SK-MEL-5 (cell line): ENCODE results near the gene FAM219B. TPM values are rescaled to one million over a fixed set of nuclear protein-coding genes. Genes with fewer than 3 reads are reported as not detected.
"Not testable (repeated sequence)": the region's sequence is repeated elsewhere in the genome, so short reads cannot be mapped to it uniquely, and the experiment has no call there.

Source experiments
- DNase-seq: peaks from one replicate; pipeline ENCODE4 v3.0.0-alpha.2; 2016; ENCODE audit warnings: low read depth, low spot score
- in situ Hi-C: cut with HindIII; loops from 2 replicates; pipeline ENCODE4 v1.10.0; 2016; ENCODE audit warnings: low sequenced_read_pairs, high pct_unique_total_duplicates, low pct_unique_long_range_greater_than_20kb
- total RNA-seq: library from RNA; depleted of rRNA; stranded (reverse); fragments of >200 nt; shearing (Covaris generic); gene quantifications from 2 replicates; pipeline ENCODE4 v1.2.3, GENCODE V29; 2014

Gene FAM219B
- total RNA-seq, 1 experiment from 2014 or later, result 38.4 TPM

DNA sequence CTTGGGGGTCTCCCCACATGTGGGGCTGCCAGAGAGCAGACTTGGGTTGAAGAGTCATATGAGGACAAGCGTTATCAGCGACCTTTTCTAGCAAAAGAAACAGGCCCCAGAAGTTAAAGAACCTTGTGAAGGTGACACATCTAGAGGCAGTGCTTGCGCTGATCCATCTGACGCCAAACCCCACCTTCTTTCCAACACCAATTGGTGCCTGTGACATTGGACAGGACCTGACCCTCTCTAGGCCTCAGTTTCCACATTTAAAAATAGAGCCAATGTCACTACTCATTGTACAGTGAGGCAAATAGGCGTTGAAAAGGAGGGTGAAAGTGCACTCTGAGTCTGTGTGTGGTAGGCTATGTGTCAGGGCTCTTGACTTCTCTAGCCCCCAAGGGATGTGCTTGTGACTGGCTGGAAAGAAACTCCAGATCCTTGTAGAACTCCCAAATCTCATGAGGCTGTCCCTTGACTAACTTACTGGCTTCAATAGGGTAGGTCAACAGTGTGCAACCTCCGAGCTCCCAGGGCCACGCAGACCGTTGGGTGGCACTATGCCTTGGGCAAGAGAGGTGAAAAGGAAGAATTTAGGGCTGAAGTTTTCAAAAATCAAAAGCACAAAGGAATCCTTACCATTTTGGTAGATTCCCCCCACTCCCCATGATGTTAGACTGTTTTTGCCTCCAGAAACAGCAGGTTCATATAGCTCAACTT, 666 bp upstream of the FAM219B start:
- in situ Hi-C loops, result no loop called here
- peak; percentile 23 for DNase-seq

DNA sequence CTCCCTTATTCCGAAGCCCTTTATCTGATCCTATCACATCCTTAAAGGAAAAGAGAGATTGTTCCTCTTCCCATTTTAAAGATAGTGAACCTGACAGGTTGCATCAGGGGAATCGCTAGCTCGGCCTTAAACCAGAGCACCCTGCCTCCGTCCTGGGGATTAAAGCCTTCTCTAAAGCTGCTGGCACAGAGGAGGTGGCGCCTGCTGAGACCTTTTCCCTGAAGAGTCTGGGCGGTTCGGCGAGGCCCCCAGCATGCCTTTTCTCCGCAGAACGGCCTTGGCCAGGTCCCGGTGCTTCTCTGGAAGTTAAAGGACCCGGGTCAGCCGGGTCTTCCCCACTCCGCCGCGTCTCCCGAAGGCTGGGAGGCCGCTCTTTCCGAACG, 593 bp downstream of the FAM219B start:
- in situ Hi-C loops, result no loop called here
- peak; percentile 26 for DNase-seq

DNA sequence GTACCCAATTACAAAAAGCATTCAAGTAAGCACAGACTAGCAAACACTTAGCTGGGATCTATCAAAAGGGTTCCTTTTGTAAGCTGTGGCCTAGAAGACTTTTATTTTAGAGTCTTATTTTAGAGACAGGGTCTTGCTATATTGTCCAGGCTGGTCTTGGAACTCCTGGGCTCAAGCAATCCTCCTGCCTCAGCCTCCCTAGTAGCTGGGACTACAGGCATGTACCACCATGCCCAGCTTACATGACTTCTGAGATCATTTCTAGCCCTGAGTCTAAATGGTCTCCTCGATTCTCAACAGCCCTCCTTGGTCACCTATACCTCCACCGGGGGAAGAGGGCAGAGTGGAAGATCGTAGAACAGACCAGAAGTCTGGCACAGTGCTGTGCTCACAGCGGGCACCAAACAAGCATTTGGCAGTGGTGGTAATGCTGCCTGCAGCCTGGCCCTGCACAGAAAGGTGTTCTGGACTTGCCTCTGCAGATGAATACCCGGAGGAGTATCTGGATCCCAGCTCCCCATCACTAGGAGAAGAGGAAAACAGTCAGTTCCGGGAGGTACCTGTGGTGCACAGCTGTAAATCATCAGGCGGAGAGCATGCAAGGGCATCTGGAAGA, 2.4 kb downstream of the FAM219B start:
- in situ Hi-C loops, result no loop called here
- no peak for DNase-seq

DNA sequence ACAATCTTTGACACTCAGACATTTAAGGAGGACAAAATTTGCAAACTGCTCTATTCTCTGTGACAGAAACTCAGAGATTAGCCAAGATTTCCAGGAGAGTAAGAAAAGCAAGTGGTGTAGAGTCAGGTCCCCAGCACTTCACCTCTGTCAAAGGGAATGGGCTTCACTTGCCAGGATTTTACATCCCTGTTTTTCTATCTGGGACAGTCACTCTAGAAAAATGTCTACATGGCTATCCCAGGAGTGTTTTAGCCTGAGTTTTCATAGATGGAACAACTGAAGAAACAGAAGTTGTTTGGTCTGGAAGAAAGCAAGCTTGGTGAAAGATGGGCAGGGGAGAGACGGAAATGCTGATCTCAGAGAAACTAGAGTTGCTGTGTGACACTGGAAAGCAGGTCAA, 3.0 kb downstream of the FAM219B start:
- DNase-seq, result no peak
- in situ Hi-C loops, result no loop called here

DNA sequence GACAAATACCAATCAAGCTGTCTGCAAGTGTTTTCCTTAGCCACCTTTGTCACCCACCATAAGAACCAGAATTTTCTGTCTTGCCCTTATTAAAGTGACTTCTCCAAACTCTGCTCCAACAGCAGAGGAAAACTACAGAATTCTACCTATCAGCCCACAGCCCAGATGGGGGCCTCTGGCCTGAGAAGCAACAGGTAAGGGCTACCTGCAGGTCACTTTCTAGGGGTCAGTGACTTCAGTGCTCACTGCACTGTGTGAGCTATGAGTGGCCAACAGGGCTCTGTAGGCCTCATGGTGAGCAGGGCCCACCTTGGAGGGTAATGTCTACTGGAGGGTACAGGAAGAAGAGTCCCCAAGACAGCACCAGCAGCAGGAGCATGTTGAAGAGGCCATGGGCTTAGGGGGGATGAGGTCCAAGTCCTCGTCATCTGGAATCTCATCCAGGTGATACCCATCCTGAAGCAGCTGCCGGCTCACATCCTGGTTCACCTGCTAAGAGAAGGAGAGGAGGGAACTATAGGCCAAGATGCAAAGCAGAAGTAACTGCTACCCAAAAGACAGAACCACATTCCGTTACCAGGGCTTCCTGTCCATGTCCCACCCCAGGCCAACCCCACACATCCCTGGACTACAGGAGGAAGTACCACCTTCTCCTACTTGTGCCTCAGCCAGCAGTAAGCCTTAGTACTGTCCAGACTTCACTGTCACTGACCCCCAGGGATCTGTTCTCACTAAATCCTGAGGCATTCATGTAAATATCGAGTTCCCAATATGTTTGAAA, 4.2 kb downstream of the FAM219B start:
- no peak for DNase-seq
- in situ Hi-C loops, result no loop called here

DNA sequence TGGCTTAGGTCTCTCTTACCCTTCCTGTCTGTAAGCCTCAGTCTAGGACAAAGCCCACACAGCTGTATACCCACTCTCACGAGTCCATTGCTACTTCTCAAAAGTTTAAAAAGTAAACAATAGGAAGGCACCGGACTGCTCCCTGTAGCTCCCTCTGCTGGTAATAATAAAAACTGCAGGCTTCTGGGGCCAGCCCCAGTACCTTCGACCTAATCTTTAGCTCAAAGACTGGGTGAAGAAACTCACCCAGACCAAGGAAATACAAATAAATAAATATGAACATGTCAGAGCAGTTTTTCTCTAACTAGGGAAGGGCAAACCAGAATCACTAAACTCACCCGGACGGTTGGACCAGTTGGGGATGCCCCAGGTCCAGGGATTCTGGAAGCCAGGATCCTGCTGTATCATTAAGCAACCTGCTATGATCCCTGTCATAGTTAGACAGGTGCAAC, 5.0 kb downstream of the FAM219B start:
- peak; percentile 64 for DNase-seq
- in situ Hi-C loops, result no loop called here

DNA sequence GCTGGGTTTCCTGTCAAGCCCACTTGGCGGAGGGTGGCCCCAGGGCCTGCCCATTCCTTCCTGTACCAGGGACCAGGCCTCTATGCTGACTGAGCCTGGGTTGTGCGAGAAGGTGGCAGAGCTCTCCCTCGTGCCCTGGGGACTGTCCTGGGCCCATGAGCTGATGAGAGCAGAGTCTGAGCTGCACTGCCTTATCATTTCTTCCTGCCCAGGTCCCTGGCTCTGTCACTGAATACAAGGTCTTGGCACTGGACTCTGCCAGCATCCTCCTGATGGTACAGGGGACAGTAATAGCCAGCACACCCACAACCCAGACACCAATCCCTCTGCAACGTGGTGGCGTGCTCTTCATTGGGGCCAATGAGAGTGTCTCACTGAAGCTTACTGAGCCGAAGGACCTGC, 9.3 kb downstream of the FAM219B start:
- in situ Hi-C loops, result no loop called here
- DNase-seq, result no peak

DNA sequence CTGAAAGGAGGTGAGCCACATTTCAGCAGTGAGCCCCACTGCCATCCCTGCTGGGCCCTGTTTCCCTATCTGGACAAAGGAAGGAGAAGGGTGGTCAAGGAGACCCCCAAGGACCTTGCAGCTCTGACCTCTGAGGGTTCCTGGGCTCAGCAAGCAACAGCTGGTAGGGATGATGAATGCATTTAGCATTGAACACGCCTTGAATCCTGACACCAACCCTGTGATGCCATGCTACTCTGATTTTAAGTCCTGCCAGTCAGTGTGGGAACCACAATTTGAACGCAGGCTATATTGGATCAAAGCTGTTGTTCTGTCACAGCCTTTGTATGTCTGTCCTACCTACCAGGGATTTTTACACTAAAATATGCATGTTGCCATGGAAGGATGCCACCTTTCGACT, 10.3 kb downstream of the FAM219B start:
- DNase-seq, result no peak
- in situ Hi-C loops, result no loop called here

DNA sequence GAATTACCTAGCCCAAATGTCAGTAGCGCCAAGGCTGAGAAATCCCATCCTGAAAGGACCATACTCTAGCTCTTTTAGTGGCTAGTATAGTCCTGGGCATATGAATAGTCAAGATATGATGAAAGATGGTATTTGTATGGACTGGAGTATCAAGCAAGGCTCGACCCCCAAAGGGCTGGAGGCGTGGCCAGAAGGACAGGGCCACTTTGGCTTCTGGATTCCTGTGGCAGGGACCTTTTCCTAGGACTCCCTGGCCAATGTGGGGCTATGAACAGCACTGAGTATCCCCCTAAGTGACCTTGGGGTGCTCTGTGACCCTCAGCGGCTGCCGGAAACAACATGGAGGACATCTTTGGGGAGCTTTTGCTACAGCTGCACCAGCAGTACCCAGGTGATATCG, 10.8 kb downstream of the FAM219B start:
- DNase-seq, result no peak
- in situ Hi-C loops, result no loop called here

DNA sequence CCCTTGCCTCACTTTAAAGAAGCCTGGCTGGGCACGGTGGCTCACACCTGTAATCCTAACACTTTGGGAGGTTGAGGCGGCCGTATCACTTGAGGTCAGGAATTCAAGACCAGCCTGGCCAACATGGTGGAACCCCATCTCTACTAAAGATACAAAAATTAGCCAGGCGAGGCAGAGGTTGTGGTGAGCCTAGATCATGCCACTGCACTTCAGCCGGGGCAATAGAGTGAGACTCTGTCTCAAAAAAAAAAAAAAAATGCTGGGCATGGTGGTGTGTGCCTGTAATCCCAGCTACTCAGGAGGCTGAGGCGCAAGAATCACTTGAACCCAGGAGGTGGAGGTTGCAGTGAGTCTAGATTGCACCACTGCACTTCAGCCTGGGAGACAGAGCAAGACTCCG, 12.3 kb downstream of the FAM219B start:
- in situ Hi-C loops, DNase-seq: not testable (repeated sequence)

DNA sequence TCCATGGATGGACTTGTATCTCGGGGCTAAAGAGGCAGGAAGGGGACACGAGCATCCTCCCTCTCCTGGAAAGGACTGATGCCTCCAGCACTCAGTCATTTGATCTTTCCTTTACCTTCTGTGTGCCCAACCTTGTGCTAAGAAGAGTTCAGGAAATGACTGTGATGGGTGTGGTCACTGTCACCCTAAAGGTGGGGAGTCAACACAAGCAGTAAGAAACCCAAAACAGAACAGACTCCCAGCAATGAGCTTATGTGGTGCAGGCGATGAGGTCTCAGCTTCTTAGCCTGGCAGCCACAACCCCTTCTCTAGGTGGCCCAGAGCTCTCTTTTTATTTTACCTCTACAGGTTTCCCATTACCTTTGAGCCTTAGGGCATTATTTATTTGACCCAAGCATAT, 13.0 kb downstream of the FAM219B start:
- DNase-seq, result no peak
- in situ Hi-C loops, result no loop called here

DNA sequence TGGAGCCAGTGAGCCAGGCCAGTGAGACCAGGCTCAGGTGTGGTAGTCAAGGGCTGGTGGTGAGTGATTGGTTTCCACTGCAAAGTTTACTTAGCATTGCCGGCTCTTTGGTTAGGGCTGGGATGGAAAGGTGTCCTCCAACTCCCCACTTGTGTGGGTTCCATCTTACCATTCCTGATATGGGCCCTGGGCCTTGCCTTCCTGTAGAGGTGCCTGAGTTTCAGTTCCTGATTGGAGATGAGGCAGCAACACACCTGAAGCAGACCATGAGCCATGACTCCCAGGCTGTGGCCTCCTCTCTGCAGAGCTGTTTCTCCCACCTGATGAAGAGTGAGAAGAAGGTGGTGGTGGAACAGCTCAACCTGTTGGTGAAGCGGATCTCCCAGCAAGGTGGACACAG, 13.7 kb downstream of the FAM219B start:
- in situ Hi-C loops, result no loop called here

DNA sequence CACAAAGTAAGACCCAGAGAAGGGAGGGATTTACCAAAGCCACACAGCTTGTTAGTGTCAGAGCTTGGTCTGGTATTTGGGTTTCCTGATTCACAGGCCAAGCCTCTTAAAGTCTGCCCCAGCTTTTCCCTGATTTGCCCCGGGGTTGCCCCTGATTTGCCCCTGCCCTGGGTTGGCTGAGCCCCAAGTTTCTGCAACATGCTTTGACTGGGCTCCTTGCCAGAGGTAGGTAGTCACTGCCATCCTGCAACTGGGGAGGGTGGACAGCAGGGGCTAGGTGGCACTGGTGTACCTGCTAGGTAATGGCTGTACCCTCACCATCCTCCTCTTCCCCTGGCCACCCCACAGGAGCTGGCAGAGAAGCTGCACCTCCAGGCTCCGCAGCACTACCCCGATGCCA, 14.3 kb downstream of the FAM219B start:
- in situ Hi-C loops, result no loop called here
- no peak for DNase-seq

More for the DNA sequence above, 13.7 kb downstream of the FAM219B start:
- DNase-seq, result no peak

DNA sequence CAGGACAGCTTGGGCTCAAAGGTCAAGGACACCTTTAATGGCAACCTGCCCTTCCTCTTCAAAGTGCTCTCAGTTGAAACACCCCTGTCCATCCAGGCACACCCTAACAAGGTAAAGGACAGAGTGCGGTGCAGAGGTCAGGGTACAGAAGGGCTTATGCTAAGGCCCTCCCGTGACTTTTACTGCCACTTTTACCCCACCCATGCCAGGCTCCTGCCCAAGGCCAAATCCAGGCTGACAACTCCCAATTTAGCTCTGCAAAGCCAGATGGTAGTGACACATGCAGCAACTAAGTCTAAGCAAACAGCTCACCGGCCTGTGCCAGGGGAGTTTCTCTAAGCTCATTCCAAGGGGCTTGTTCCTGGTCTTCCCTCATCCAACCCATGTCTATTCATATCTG, 15.2 kb downstream of the FAM219B start:
- in situ Hi-C loops, result no loop called here
- no peak for DNase-seq

DNA sequence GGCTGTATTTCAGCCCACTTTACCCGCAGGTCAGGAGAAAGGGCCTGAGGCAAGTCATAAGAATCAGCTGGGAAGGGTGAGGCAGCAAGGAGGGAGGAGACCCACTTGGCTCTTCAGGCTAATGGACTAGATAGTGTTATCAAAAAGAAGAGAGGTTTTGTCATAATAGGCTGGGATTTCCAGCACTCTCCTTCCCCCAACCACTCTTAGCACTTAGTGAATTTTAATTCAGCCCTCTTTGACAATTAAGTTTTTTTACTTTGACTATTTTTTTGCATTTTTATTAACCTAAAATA, 16.0 kb downstream of the FAM219B start:
- DNase-seq, result no peak
- in situ Hi-C loops, result no loop called here

DNA sequence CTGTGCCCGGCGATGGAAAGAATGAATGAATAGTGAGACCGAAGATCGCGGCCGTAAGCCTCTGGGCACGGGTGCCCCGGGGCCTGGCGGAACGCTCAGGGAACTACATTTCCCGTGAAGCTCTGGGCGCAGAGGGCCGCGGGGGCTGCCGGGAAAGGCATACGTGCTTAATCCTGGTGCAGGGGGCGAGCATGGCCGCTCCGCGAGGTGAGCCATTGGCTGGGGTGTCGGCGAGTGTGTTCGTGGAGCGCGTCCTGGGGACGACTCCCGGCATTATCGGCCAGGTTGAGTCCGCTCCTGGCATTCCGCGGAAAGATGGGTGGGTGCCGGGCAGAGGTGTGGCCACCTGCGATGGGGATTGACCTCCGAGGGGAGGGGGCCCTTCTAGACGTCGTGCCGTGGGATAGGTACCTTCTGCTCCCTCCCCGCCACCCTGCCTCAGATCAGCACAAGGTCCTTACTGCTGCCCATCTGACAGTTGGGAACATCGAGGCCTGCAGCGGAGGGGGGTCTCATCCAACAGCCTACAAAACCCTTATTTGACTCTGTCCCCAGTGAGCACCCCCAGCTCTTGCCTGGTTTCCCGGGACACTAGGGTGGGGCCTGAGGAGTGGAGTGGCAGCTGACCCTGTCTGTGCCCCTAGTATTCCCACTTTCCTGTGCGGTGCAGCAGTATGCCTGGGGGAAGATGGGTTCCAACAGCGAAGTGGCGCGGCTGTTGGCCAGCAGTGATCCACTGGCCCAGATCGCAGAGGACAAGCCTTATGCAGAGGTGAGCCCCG, 16.6 kb downstream of the FAM219B start, which contains the start of gene MPI:
MPI (plus strand) TSS at position 160 of the 782 bp plus-strand sequence; CDS start at position 192, 32 bp downstream.
- in situ Hi-C loops, result no loop called here
- DNase-seq, result peak; percentile 81

DNA sequence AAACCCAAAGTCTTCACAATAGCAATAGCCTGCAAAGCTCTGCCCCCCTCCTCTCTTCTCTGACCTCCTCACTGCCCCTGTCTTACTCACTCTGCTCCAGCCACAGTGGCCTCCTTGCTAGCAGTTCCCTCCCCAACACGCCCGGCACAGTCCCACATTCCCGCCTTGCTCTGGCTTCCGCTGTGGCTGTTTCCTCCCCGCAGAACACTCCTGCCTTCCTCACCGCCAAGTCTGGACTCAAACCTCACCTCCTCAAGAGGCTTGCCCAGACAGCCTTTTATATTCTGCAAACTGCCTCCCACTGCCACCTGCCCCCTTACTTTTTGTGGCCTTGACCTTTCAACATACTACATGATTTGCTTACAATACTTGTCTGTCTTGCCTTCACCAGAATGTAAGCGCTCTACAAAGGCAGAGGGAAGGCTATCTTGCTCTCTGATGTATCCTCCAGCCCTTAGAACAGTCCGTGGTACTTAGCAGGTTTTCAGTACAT, 17.2 kb downstream of the FAM219B start:
- in situ Hi-C loops, result no loop called here
- DNase-seq, result no peak

DNA sequence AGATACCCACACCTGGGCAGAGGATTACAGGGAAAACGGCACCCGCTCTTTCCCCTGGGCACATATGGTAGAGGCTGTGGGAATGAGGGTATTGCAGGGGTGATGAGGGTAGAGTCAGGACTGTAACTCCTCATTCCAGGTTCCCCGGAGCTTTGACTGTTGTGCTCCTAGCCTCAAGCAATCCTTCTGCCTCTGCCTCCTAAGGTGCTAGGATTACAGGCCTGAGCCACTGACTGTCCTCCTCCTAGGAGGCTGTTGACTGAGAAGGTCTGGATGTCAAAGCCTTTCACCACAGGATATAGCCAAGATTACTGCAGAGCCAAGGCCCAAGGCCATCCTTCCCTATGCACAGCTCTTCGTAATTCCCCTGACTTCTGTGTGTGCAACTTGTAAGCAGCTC, 17.9 kb downstream of the FAM219B start:
- DNase-seq, result no peak
- in situ Hi-C loops, result no loop called here
